A673 (cell line): ENCODE data around the gene THRB. TPM values are rescaled to one million over a fixed set of nuclear protein-coding genes. Genes with fewer than 3 reads are reported as not detected.

Experiments
- BruUV-seq: library from RNA; stranded (reverse); fragments of 400-500 nt; replicated peaks from 2 replicates; lab custom pipeline; 2021; lab: Mats Ljungman, UMichigan
- CTCF ChIA-PET: fragments of 300-600 bp; sonication (Branson Sonifier 250); formaldehyde crosslinking; loops from one replicate; lab custom pipeline; 2022; ENCODE audit warnings: antibody characterized with exemption; lab: Charles Lee
- POLR2A ChIA-PET: fragments of 300-600 bp; sonication (Branson Sonifier 250); formaldehyde crosslinking; loops from one replicate; lab custom pipeline; 2022; ENCODE audit warnings: antibody characterized with exemption; ENCODE audit not compliant: low non-redundant PET; lab: Charles Lee
- DNase-seq: peaks from one replicate; pipeline ENCODE4 v3.0.0-alpha.2; 2015; ENCODE audit warnings: low spot score
- H3K27ac ChIP-seq: fragments of 200-600 bp; sonication (generic); 2 replicates; pipeline ENCODE4 v1.5.1; 2016; ENCODE audit warnings: mixed run types, low read depth, mild to moderate bottlenecking, mixed read lengths, antibody characterized with exemption, low read length; ENCODE audit not compliant: poor library complexity, severe bottlenecking
- H3K27me3 ChIP-seq: fragments of 200-600 bp; sonication (generic); replicated peaks from 2 replicates; pipeline ENCODE4 v1.6.1; 2017; ENCODE audit warnings: mixed run types, low read depth, mild to moderate bottlenecking, mixed read lengths, antibody characterized with exemption, low read length; ENCODE audit not compliant: insufficient read depth, poor library complexity
- H3K36me3 ChIP-seq: fragments of 200-600 bp; sonication (generic); 2 replicates; pipeline ENCODE4 v1.6.1; 2016; ENCODE audit warnings: mixed run types, mild to moderate bottlenecking, mixed read lengths, antibody characterized with exemption, low read length; ENCODE audit not compliant: insufficient read depth, poor library complexity, severe bottlenecking
- H3K4me1 ChIP-seq: fragments of 200-600 bp; sonication (generic); 2 replicates; pipeline ENCODE4 v1.6.1; 2017; ENCODE audit warnings: mixed run types, mild to moderate bottlenecking, mixed read lengths, antibody characterized with exemption, low read length; ENCODE audit not compliant: insufficient read depth, poor library complexity, severe bottlenecking
- H3K4me3 ChIP-seq: fragments of 200-600 bp; sonication (generic); 2 replicates; pipeline ENCODE4 v1.5.1; 2016; ENCODE audit warnings: low read depth, mixed run types, mild to moderate bottlenecking, mixed read lengths, low read length; ENCODE audit not compliant: poor library complexity, severe bottlenecking
- H3K9me3 ChIP-seq: fragments of 200-600 bp; sonication (generic); 2 replicates; pipeline ENCODE4 v1.6.1; 2016; ENCODE audit warnings: mixed run types, low read depth, mild to moderate bottlenecking, mixed read lengths, antibody characterized with exemption, low read length; ENCODE audit not compliant: poor library complexity, severe bottlenecking
- CTCF ChIP-seq: fragments of 300-800, 200-600 bp; sonication (generic); conservative IDR thresholded peaks from 2 replicates; pipeline ENCODE4 v1.5.1; 2017; ENCODE audit warnings: low read depth, mild to moderate bottlenecking, antibody characterized with exemption, low read length, moderate library complexity, mixed read lengths
- EZH2 ChIP-seq: fragments of 200-600 bp; sonication (generic); IDR thresholded peaks from 2 replicates; pipeline ENCODE4 v1.6.1; 2017; ENCODE audit warnings: borderline replicate concordance, low read depth, mild to moderate bottlenecking, mixed read lengths, antibody characterized with exemption, low read length; ENCODE audit not compliant: poor library complexity, severe bottlenecking
- intact Hi-C: fragments of 100-400 bp; cut with micrococcal nuclease; formaldehyde crosslinking; loops from one replicate; pipeline ENCODE4 v1.10.0; 2022; ENCODE audit not compliant: unreplicated experiment
- total RNA-seq: library from RNA; stranded (reverse); gene quantifications from 2 replicates; pipeline ENCODE4 v1.2.3, GENCODE V29; 2021

Gene THRB
- total RNA-seq, 1 experiment from 2014 or later = 0.11 TPM

- CTCF ChIA-PET = no interaction called here
- POLR2A ChIA-PET = no interaction called here
These were observed 13.2 kb upstream of the THRB start for GRCh38 chr3:24507776-24508422.

GRCh38 chr3:24506966-24507775 is 12.5 kb upstream of the THRB start:
- intact Hi-C loops = no loop called here
- no peaks in the 10 kb centered on the region for H3K36me3 ChIP-seq
- no peaks in the 10 kb centered on the region for H3K4me1 ChIP-seq
- H3K27me3 ChIP-seq = no peaks in the 10 kb centered on the region
- no peaks in the 10 kb centered on the region for H3K9me3 ChIP-seq
- H3K4me3 ChIP-seq = no peak overlapping the region
- ChIA-PET CTCF (no interaction called here), POLR2A (no interaction called here)
- no peak for DNase-seq
- BruUV-seq = no TSS peak
- no peak overlapping the region for H3K27ac ChIP-seq
- TF ChIP-seq CTCF (no peak), EZH2 (no peak)

More at GRCh38 chr3:24507776-24508422, 13.2 kb upstream of the THRB start:
- Histone ChIP-seq H3K9me3 (no peaks in the 10 kb centered on the region), H3K27ac (no peak overlapping the region), H3K4me1 (no peaks in the 10 kb centered on the region), H3K4me3 (no peak overlapping the region), H3K36me3 (no peaks in the 10 kb centered on the region), H3K27me3 (no peaks in the 10 kb centered on the region)
- no peak for DNase-seq
- TF ChIP-seq CTCF = no peak
- no peak for TF ChIP-seq EZH2
- intact Hi-C loops = no loop called here
- no TSS peak for BruUV-seq

- no peaks in the 10 kb centered on the region for H3K4me1 ChIP-seq
- no peak overlapping the region for H3K27ac ChIP-seq
- no peak for TF ChIP-seq CTCF
- TF ChIP-seq EZH2 = no peak
- H3K27me3 ChIP-seq = no peaks in the 10 kb centered on the region
- no TSS peak for BruUV-seq
- CTCF ChIA-PET = interaction anchor here (1.0 kb wide), 1 partner anchor 9 kb away, joined by 4 read pairs; no protein-coding TSS in a partner anchor
- no peak overlapping the region for H3K4me3 ChIP-seq
- H3K9me3 ChIP-seq = no peaks in the 10 kb centered on the region
- no peak for DNase-seq
- POLR2A ChIA-PET = no interaction called here
- intact Hi-C loops = no loop called here
- H3K36me3 ChIP-seq = no peaks in the 10 kb centered on the region
These were observed 11.3 kb upstream of the THRB start for GRCh38 chr3:24505691-24506550.
